SK-N-SH (cell line): ENCODE results near the gene SULT6B1. TPM values are rescaled to one million over a fixed set of nuclear protein-coding genes. Genes with fewer than 3 reads are reported as not detected.

Experiments
- CTCF ChIA-PET: fragments of 300-600, 350-600 bp; formaldehyde crosslinking; extraction: SDS; loops from one replicate; lab custom pipeline; 2021; lab: Yijun Ruan, JAX
- POLR2A ChIA-PET: fragments of 350-600 bp; sonication (Branson Sonifier 250); formaldehyde crosslinking; extraction: SDS; loops from one replicate; lab custom pipeline; 2020; ENCODE audit warnings: antibody characterized with exemption, inconsistent platforms; lab: Yijun Ruan, JAX
- DNase-seq: peaks from one replicate; pipeline ENCODE4 v3.0.0; 2012
- H2AFZ ChIP-seq: fragments of 200-600 bp; sonication (generic); 2 replicates; pipeline ENCODE4 v1.8.1; 2016; ENCODE audit warnings: antibody characterized with exemption, mild to moderate bottlenecking, low read depth
- H3F3A ChIP-seq: fragments of 200-600 bp; sonication (generic); replicated peaks from 2 replicates; pipeline ENCODE3; 2016; ENCODE audit warnings: antibody characterized with exemption, mild to moderate bottlenecking; ENCODE audit not compliant: insufficient read depth
- H3K27ac ChIP-seq, 2 experiments: fragments of 200-500 bp in 1 of 2; fragments of 200-600 bp in 1 of 2; sonication (Bioruptor generic) in 1 of 2; sonication (generic), shearing (Covaris generic) in 1 of 2; 2 replicates each; pipeline versions ENCODE4 v1.5.1 to v1.6.1; 2014 to 2016; ENCODE audit warnings: low read depth in 2 of 2, inconsistent platforms in 1 of 2, low read length in 1 of 2, mild to moderate bottlenecking in 1 of 2, mixed read lengths in 1 of 2
- H3K27me3 ChIP-seq: fragments of 200-600 bp; sonication (generic), shearing (Covaris generic); 2 replicates; pipeline ENCODE4 v1.6.1; 2016; ENCODE audit warnings: mixed run types; ENCODE audit not compliant: insufficient read depth
- H3K36me3 ChIP-seq, 2 experiments: fragments of 200-500 bp in 1 of 2; fragments of 200-600 bp in 1 of 2; sonication (Bioruptor generic) in 1 of 2; sonication (generic) in 1 of 2; replicated peaks in 1 of 2; 2 replicates each; pipeline versions ENCODE3 to v1.5.1; 2014 to 2016; ENCODE audit warnings: low read length in 1 of 2, mild to moderate bottlenecking in 1 of 2; ENCODE audit not compliant: insufficient read depth in 2 of 2, control insufficient read depth in 1 of 2
- H3K4me1 ChIP-seq, 2 experiments: fragments of 200-500 bp in 1 of 2; fragments of 200-600 bp in 1 of 2; sonication (Bioruptor generic) in 1 of 2; sonication (generic), shearing (Covaris generic) in 1 of 2; 2 replicates each; pipeline versions ENCODE4 v1.5.1 to v1.6.1; 2014 to 2016; ENCODE audit warnings: low read depth in 1 of 2, low read length in 1 of 2, mixed run types in 1 of 2; ENCODE audit not compliant: insufficient read depth in 2 of 2, control insufficient read depth in 1 of 2
- H3K4me2 ChIP-seq: fragments of 200-600 bp; sonication (generic), shearing (Covaris generic); 2 replicates; pipeline ENCODE4 v1.6.1; 2017; ENCODE audit warnings: mixed run types
- H3K4me3 ChIP-seq, 2 experiments: fragments of 200-500 bp in 1 of 2; fragments of 200-600 bp in 1 of 2; sonication (Bioruptor generic) in 1 of 2; sonication (generic), shearing (Covaris generic) in 1 of 2; 2 replicates each; pipeline versions ENCODE4 v1.5.1 to v1.8.1; 2014 to 2016; ENCODE audit warnings: low read depth in 2 of 2, inconsistent platforms in 1 of 2, low read length in 1 of 2, mild to moderate bottlenecking in 1 of 2, mixed read lengths in 1 of 2, moderate library complexity in 1 of 2
- H3K79me2 ChIP-seq: fragments of 200-600 bp; sonication (generic); 2 replicates; pipeline ENCODE4 v1.8.1; 2017; ENCODE audit warnings: mild to moderate bottlenecking; ENCODE audit not compliant: insufficient read depth
- H3K9ac ChIP-seq: fragments of 200-600 bp; sonication (generic); 2 replicates; pipeline ENCODE4 v1.6.1; 2017; ENCODE audit warnings: mixed run types
- H3K9me2 ChIP-seq: fragments of 200-600 bp; sonication (generic); 2 replicates; pipeline ENCODE4 v1.6.1; 2017; ENCODE audit warnings: mixed run types
- H3K9me3 ChIP-seq: fragments of 200-600 bp; sonication (generic); 2 replicates; pipeline ENCODE4 v1.6.1; 2017; ENCODE audit warnings: mixed run types, mild to moderate bottlenecking, moderate library complexity
- H4K20me1 ChIP-seq: fragments of 200-600 bp; sonication (generic); 2 replicates; pipeline ENCODE4 v1.6.1; 2017; ENCODE audit warnings: mild to moderate bottlenecking, mixed run types; ENCODE audit not compliant: insufficient read depth
- CHD2 ChIP-seq: fragments of 150-350 bp; IDR thresholded peaks from 2 replicates; pipeline ENCODE4 v1.6.1; 2018; ENCODE audit warnings: low read length; ENCODE audit not compliant: partially characterized antibody
- EP300 ChIP-seq, 2 experiments: IDR thresholded peaks; 2 replicates each; pipeline versions ENCODE4 v1.4.0 to v1.6.1; 2012; ENCODE audit warnings: borderline replicate concordance in 1 of 2, low read depth in 1 of 2, low read length in 1 of 2
- NRF1 ChIP-seq: IDR thresholded peaks from 2 replicates; pipeline ENCODE4 v1.6.1; 2012; ENCODE audit warnings: low read depth, mild to moderate bottlenecking, low read length
- POLR2AphosphoS5 ChIP-seq: IDR thresholded peaks from 2 replicates; pipeline ENCODE4 v1.6.1; 2012; ENCODE audit warnings: low read depth, low read length
- TCF12 ChIP-seq: IDR thresholded peaks from 2 replicates; pipeline ENCODE4 v1.4.0; 2012
- YY1 ChIP-seq: IDR thresholded peaks from 2 replicates; pipeline ENCODE4 v1.4.0; 2012; ENCODE audit warnings: low read depth, mild to moderate bottlenecking
- WGBS: methylation state at CpG from one replicate; pipeline ENCODE4 v1.1.6; 2017; ENCODE audit warnings: low lambda C conversion rate; 5-methylcytosine and 5-hydroxymethylcytosine counted together
- polyA plus RNA-seq, 3 experiments: library from polyadenylated mRNA; depleted of rRNA; stranded (reverse); fragments of >200 nt; gene quantifications; 2 replicates each; pipeline ENCODE4 v1.2.3, GENCODE V29; 2012
- TF ChIP-seq, protein P1 (sequence below): fragments of 150-350 bp; IDR thresholded peaks from 2 replicates; pipeline ENCODE4 v1.6.1; 2016; ENCODE audit warnings: mild to moderate bottlenecking, low read depth, low read length
- TF ChIP-seq, protein P2 (sequence below): IDR thresholded peaks from 2 replicates; pipeline ENCODE4 v1.4.0; 2012; ENCODE audit warnings: low read depth

Gene SULT6B1
- polyA plus RNA-seq, 1 of the 3 experiments (the other 2 are of a cell fraction), result not detected

DNA sequence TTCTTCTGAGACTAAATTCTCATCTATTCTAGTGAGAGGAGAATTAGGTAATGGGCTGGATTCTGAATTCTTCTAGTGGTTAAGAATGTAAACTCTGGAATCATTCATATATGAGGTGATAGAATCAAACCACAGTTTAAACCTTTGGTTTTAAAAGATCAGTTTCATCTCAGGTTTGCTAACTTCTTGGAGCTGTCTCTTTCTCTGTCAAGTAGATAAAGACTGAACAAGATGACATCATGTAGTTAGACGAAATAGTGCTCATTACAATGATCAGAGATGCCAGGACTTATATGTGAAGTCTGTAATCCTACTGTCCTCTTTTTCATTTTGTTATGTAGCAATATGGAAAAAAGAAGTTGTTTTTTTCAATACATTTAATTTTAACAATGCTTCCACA lies 12.7 kb upstream of the SULT6B1 start:
- Histone ChIP-seq H3K36me3 (peaks cover 58 to 70% of the 10 kb centered on the region in 2 experiments), H2AFZ (no peak overlapping the region), H3K79me2 (peaks cover 81% of the 10 kb centered on the region), H3K9ac (no peak overlapping the region), H3K4me3 (no peak overlapping the region), H3K27me3 (no peaks in the 10 kb centered on the region), H3K4me2 (no peak overlapping the region), H3K9me2 (no peaks in the 10 kb centered on the region; the same call in 1 of the 2 replicates), H3F3A (peaks cover 22% of the 10 kb centered on the region), H3K9me3 (peaks cover 11% of the 10 kb centered on the region; the same call in 1 of the 2 replicates), H3K27ac (peak overlapping the region in 1 of 2 experiments; percentile 0; a peak in 1 of 4 replicates), H4K20me1 (peaks cover 6% of the 10 kb centered on the region; the same call in 1 of the 2 replicates), H3K4me1 (peaks cover 6 to 15% of the 10 kb centered on the region in 2 experiments; a peak in 3 of 4 replicates)
- WGBS, result 73% methylated on average over 1 of the region's 1 CpG
- ChIA-PET POLR2A (interaction anchor here (1.1 kb wide), 1 partner anchor 46 kb away, joined by 3 read pairs; no protein-coding TSS in a partner anchor), CTCF (interaction anchor here (1.1 to 2.0 kb wide), 3 partner anchors 33 to 690 kb away, joined by 3 to 16 read pairs (median 3); no protein-coding TSS in a partner anchor)
- TF ChIP-seq POLR2AphosphoS5, result 0 out of 2 replicates have a peak, but pooled peaks have one; percentile 20
- TF ChIP-seq, protein P1, sequence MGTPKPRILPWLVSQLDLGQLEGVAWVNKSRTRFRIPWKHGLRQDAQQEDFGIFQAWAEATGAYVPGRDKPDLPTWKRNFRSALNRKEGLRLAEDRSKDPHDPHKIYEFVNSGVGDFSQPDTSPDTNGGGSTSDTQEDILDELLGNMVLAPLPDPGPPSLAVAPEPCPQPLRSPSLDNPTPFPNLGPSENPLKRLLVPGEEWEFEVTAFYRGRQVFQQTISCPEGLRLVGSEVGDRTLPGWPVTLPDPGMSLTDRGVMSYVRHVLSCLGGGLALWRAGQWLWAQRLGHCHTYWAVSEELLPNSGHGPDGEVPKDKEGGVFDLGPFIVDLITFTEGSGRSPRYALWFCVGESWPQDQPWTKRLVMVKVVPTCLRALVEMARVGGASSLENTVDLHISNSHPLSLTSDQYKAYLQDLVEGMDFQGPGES, result no peak
- no peak for DNase-seq

DNA sequence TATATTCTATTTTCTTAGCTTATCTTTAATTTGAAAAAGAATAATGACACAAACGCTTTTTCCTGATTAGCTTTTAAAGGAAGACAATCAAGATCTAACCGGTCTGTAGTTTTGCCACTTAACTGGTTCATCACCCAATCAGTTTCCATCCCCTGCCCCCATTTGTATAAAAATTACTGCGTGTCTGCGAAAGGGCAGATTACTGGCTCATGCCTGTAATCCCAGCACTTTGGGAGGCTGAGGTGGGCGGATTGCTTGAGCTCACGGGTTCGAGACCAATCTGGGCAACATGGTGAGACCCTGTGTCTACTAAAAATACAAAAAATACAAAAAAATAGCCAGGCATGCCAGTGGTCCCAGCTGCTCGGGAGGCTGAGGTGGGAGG lies 10.2 kb upstream of the SULT6B1 start:
- peaks cover 6 to 15% of the 10 kb centered on the region in 2 experiments; a peak in 3 of 4 replicates for H3K4me1 ChIP-seq
- peak overlapping the region in 1 of 2 experiments; percentile 16; a peak in 1 of 4 replicates for H3K27ac ChIP-seq
- peaks cover 36 to 45% of the 10 kb centered on the region in 2 experiments for H3K36me3 ChIP-seq
- peaks cover 56% of the 10 kb centered on the region for H3K79me2 ChIP-seq
- no peak overlapping the region for H3K4me3 ChIP-seq
- POLR2A ChIA-PET, result no interaction called here
- H3K9me3 ChIP-seq, result peaks cover 4% of the 10 kb centered on the region; the same call in 1 of the 2 replicates
- 96% methylated on average over 8 of the region's 8 CpGs for WGBS
- CTCF ChIA-PET, result interaction anchor here (1.6 to 1.8 kb wide), 3 partner anchors 13 to 30 kb away, joined by 8 to 9 read pairs (median 8); no protein-coding TSS in a partner anchor
- no peak overlapping the region for H3K4me2 ChIP-seq
- no peaks in the 10 kb centered on the region; the same call in 1 of the 2 replicates for H3K9me2 ChIP-seq
- no peaks in the 10 kb centered on the region for H3K27me3 ChIP-seq
- DNase-seq, result no peak
- H2AFZ ChIP-seq, result no peak overlapping the region
- peaks cover 6% of the 10 kb centered on the region; the same call in 1 of the 2 replicates for H4K20me1 ChIP-seq
- peaks cover 20% of the 10 kb centered on the region for H3F3A ChIP-seq
- no peak for TF ChIP-seq TCF12
- no peak for TF ChIP-seq CHD2
- no peak for TF ChIP-seq YY1
- TF ChIP-seq EP300 (IDR thresholded peaks at IDR 0.05; ENCODE audit: borderline replicate concordance in 1 of 2, low read depth in 1 of 2, low read length in 1 of 2), result no peak
- TF ChIP-seq, protein P2, sequence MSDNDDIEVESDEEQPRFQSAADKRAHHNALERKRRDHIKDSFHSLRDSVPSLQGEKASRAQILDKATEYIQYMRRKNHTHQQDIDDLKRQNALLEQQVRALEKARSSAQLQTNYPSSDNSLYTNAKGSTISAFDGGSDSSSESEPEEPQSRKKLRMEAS, result no peak
- no peak for TF ChIP-seq NRF1
- no peak overlapping the region for H3K9ac ChIP-seq
